Calu3 (cell line): ENCODE measurements around the gene MRM2. TPM values are rescaled to one million over a fixed set of nuclear protein-coding genes. Genes with fewer than 3 reads are reported as not detected.

Experiments
- BruUV-seq: library from RNA; stranded (reverse); fragments of 400-500 nt; replicated peaks from 2 replicates; lab custom pipeline; 2021; lab: Mats Ljungman, UMichigan
- CTCF ChIA-PET: fragments of 300-600 bp; sonication (Branson Sonifier 250); formaldehyde crosslinking; loops from one replicate; lab custom pipeline; 2022; ENCODE audit warnings: antibody characterized with exemption; lab: Charles Lee
- DNase-seq: peaks from one replicate; pipeline ENCODE4 v3.0.0; 2022
- H3K27ac Mint-ChIP-seq: one replicate; pipeline ENCODE4 v1.8.0; 2022; ENCODE audit warnings: mixed read lengths; ENCODE audit not compliant: unreplicated experiment
- H3K27me3 Mint-ChIP-seq: one replicate; pipeline ENCODE4 v1.8.0; 2022; ENCODE audit warnings: mixed read lengths; ENCODE audit not compliant: unreplicated experiment
- H3K36me3 Mint-ChIP-seq: one replicate; pipeline ENCODE4 v1.8.0; 2022; ENCODE audit warnings: mild to moderate bottlenecking, moderate library complexity, mixed read lengths; ENCODE audit not compliant: insufficient read depth, unreplicated experiment
- H3K4me1 Mint-ChIP-seq: one replicate; pipeline ENCODE4 v1.8.0; 2022; ENCODE audit warnings: mild to moderate bottlenecking, low read depth, mixed read lengths; ENCODE audit not compliant: unreplicated experiment
- H3K4me3 Mint-ChIP-seq: one replicate; pipeline ENCODE4 v1.8.0; 2022; ENCODE audit warnings: mild to moderate bottlenecking, low read depth, moderate library complexity, mixed read lengths; ENCODE audit not compliant: unreplicated experiment
- H3K9me3 Mint-ChIP-seq: one replicate; pipeline ENCODE4 v1.8.0; 2022; ENCODE audit warnings: low read depth, mixed read lengths; ENCODE audit not compliant: unreplicated experiment
- CTCF ChIP-seq: fragments of 200-600 bp; IDR thresholded peaks from one replicate; pipeline ENCODE4 v1.8.0; 2022; ENCODE audit warnings: antibody characterized with exemption; ENCODE audit not compliant: unreplicated experiment
- intact Hi-C: fragments of 100-400 bp; cut with micrococcal nuclease; formaldehyde crosslinking; loops from one replicate; pipeline ENCODE4 v1.10.0; 2022; ENCODE audit not compliant: unreplicated experiment
- total RNA-seq: library from RNA; stranded (reverse); gene quantifications from 2 replicates; pipeline ENCODE4 v1.2.3, GENCODE V29; 2022

The MRM2 gene
- total RNA-seq, 1 experiment from 2014 or later = 64.3 TPM

DNA sequence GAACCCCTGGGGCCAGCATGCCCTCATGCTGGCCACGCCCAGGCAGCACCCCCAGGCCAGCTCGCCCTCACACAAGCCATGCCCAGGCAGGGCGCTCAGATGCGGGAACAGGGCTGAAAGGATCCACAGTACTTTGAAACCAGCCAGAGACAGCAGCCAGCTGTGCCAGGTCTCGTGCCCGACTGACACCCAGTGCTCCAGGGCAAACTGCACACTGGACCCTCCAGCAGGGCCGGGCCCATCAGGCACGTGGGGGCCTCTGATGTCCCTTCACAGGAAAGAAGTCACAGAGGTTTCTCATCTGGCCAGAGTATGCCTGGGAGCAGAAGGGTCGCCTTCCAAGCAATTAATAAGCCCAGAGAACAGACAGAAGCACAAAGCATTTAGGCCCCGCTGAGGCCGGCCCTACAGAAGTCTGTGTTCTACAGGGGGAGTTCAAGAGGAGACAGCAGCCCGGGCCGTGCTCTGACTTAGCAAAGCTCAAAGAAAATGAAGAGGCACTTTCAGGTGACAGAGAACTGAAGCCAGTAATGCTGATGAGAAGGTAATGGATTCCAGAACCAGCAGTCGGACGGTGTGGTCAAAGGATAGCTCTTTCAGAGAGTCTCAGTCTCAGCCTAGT is 30.6 kb downstream of the MRM2 start:
- H3K4me1 Mint-ChIP-seq = no peaks in the 10 kb centered on the region
- intact Hi-C loops = no loop called here
- H3K4me3 Mint-ChIP-seq = no peak overlapping the region
- CTCF ChIA-PET = no interaction called here
- peaks cover 27% of the 10 kb centered on the region for H3K36me3 Mint-ChIP-seq
- no peaks in the 10 kb centered on the region for H3K27me3 Mint-ChIP-seq
- H3K9me3 Mint-ChIP-seq = no peaks in the 10 kb centered on the region
- TF ChIP-seq CTCF = no peak
- DNase-seq = no peak
- no peak overlapping the region for H3K27ac Mint-ChIP-seq
- no TSS peak for BruUV-seq

GRCh38 chr7:2210551-2211258 is 31.3 kb downstream of the MRM2 start:
- Mint-ChIP-seq H3K9me3 (no peaks in the 10 kb centered on the region), H3K4me3 (no peak overlapping the region), H3K27me3 (no peaks in the 10 kb centered on the region), H3K4me1 (no peaks in the 10 kb centered on the region), H3K36me3 (peaks cover 21% of the 10 kb centered on the region), H3K27ac (no peak overlapping the region)
- no peak for DNase-seq
- no peak for TF ChIP-seq CTCF
- BruUV-seq = no TSS peak
- CTCF ChIA-PET = no interaction called here
- intact Hi-C loops = no loop called here

DNA sequence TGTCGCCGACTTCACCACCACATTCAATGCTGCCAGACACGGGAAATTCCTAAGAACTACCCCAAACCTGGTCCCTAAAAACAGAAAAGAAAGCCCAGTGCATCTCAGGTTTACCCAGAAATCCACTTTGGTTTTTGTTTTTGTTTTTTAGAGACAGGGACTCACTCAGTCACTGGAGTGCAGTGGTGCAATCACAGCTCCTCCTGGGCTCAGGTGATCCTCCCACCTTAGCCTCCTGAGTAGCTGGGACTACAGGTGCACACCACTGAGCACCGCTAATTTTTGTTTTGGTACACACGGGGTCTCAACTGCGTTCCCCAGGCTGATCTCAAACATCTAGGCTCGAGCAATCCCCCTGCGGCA is 32.1 kb downstream of the MRM2 start:
- no peak for TF ChIP-seq CTCF
- no peak overlapping the region for H3K27ac Mint-ChIP-seq
- intact Hi-C loops = no loop called here

GRCh38 chr7:2209146-2209960 is 32.7 kb downstream of the MRM2 start:
- Mint-ChIP-seq H3K27ac (no peak overlapping the region), H3K27me3 (no peaks in the 10 kb centered on the region), H3K36me3 (peaks cover 9% of the 10 kb centered on the region), H3K4me3 (no peak overlapping the region), H3K4me1 (no peaks in the 10 kb centered on the region), H3K9me3 (no peaks in the 10 kb centered on the region)
- TF ChIP-seq CTCF = peak; percentile 79
- BruUV-seq = no TSS peak
- CTCF ChIA-PET = interaction anchor here (0.7 to 1.0 kb wide), 4 partner anchors 140 to 630 kb away, joined by 3 to 6 read pairs (median 3); no protein-coding TSS in a partner anchor
- intact Hi-C loops = no loop called here
- DNase-seq = peak; percentile 75

More for the DNA sequence above, 32.1 kb downstream of the MRM2 start:
- no peaks in the 10 kb centered on the region for H3K9me3 Mint-ChIP-seq
- H3K4me3 Mint-ChIP-seq = no peak overlapping the region
- no TSS peak for BruUV-seq
- no peak for DNase-seq
- CTCF ChIA-PET = interaction anchor here (0.8 to 1.0 kb wide), 2 partner anchors 140 to 628 kb away, joined by 3 read pairs; no protein-coding TSS in a partner anchor
- H3K4me1 Mint-ChIP-seq = no peaks in the 10 kb centered on the region
- H3K27me3 Mint-ChIP-seq = no peaks in the 10 kb centered on the region
- peaks cover 13% of the 10 kb centered on the region for H3K36me3 Mint-ChIP-seq
